ENCODE data around the gene MAP4.
"Not testable (repeated sequence)": the region's sequence is repeated elsewhere in the genome, so short reads cannot be mapped to it uniquely, and the experiment has no call there.

The MAP4 gene

DNA sequence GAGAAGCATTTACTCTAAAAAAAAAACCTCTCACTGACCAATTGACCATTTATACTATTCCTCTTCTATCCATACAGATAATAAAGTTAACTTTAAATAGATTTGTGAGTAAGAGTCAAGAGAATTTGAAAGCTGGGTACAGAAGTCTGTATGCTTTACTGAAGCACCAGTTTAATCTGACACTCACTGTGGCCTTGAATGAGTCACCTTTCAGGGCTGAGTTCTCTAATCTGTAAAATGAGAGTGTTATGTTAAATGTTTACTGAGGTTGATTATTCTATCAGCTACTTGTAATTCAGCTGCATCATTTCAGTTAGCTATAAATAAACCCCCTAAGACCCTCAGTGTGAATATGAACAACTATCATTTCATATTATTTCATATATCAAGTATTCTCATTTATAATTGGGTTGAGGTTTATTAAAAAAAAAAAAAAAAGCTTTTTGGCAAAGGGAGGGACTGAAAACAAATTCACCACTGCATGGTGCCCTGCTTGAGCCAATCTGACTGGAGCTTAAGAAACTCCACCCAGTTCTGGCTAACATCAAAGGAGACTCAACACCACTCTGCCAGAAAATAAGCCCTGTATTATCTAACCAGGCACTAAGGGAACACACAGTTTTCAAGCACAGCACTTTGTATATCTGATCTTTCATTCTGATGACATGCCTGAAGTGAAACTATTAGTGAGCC is 2.8 kb downstream of the MAP4 start:
- no peak for DNase-seq (ENCODE audit: low read depth in 3 of 3)

DNA sequence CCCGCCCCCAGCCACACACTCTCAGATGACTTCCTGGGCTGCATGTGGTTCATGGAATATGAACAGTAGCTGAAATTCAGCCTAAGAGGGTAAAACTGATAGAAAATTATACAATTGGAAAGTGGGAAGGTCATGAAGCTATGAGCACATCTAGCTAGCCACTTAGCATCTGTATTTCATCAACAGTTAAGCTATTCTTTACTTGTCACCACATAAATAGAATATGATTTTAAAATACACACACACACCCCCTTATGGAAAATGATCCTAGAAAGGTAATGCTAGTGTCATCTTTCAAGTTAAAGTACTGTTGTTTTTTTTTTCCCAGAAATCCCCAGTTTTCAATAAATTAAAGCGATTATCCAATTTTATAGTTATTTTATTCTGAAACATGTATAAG is 3.6 kb downstream of the MAP4 start:
- no peak for DNase-seq (ENCODE audit: low read depth in 3 of 3)

DNA sequence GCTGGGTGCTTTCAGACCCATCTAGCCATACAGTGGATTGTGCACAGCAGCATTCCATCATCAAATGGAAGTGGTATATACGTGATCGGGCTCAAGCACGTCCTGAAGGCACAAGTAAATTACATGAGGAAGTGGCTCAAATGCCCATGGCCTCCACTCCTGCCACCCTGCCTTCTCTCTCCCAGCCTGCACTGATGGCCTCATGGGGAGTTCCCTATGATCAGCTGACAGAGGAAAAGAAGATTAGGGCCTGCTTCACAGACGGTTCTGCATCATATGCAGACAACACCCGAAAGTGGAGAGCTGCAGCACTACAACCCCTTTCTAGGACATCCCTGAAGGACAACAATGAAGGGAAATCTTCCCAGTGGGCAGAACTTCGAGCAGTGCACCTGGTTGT is 8.2 kb downstream of the MAP4 start:
- DNase-seq (ENCODE audit: low read depth in 3 of 3) = not testable (repeated sequence)

- not testable (repeated sequence) for DNase-seq (ENCODE audit: low read depth in 3 of 3)
Measured at GRCh38 chr3:48007361-48007760, 8.9 kb downstream of the MAP4 start.

GRCh38 chr3:48006794-48007193 is 9.4 kb downstream of the MAP4 start:
- not testable (repeated sequence) for DNase-seq (ENCODE audit: low read depth in 3 of 3)

DNA sequence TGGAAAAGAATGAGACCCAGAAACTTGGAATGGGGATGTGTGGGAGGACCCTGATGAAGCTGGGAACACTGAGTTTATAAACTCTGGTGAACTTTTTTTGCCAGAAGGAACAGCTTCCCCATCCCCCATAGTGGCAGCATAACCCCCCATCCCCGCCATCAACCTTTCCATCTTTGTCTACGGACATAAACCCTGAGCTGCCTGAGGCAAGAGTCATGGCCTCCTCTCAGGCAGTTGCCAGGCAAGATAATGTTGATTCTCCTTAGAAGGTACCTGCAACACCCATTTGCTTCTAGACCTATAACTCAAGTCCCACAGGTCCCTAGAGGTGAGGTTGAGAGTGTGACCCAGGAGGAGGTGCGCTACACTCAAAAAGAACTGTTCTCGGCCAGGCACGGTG is 11.5 kb downstream of the MAP4 start:
- no peak for DNase-seq (ENCODE audit: low read depth in 3 of 3)

GRCh38 chr3:48002787-48003186 is 13.4 kb downstream of the MAP4 start:
- no peak for DNase-seq (ENCODE audit: low read depth in 3 of 3)

DNA sequence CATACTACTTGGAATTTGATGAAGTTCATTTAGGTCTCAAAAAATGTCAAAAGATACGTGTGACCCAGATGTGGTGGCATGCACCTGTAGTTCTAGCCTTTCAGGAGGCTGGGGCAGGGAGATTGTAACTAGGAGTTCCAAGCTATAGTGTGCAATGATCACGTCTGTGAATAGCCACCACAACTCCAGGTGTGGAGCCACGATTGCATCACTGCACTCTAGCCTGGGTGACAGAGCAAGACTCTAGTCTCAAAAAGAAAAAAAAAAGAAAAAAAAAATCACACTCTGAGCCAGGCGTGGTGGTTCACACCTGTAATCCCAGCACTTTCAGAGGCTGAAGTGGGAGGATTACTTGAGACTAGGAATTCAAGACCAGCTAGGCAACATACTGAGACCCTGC is 14.2 kb downstream of the MAP4 start:
- no peak for DNase-seq (ENCODE audit: low read depth in 3 of 3)

DNA sequence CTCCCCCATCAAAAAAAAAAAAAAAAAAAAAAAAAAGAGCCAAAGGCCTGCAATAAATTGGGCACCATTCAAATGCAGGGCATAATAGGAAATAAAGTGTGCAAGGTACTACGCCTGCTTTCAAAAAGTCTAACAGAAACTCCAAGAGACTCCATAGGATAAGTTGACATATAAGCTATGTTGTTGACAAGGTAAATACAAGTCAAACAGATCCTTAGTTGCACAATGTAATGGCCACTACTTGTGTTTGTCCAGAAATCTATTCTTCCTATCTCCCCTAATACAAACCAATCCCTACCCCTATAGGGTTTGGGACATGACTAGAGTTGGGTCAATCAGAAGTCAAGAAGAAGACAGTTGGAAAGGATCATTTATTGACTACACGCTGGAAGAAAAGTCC is 16.0 kb downstream of the MAP4 start:
- no peak for DNase-seq (ENCODE audit: low read depth in 3 of 3)

DNA sequence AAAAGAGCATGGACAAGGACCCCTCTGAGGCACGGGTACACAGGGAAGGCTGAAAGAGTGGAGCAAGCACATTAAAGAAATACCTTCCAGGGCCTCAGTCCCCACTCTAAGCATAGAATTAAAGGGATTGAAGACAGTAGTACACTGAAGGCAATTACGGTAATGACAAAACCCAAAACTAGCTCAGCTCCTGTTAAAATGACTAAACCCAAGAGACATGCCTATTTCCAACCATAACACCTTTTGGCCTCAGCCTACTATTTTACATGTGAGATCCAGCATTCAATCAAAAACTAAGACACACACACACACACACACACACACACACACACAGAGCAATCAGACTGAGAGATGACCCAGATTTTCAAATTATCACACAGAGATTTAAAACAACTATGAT is 19.8 kb downstream of the MAP4 start:
- no peak for DNase-seq (ENCODE audit: low read depth in 3 of 3)

DNA sequence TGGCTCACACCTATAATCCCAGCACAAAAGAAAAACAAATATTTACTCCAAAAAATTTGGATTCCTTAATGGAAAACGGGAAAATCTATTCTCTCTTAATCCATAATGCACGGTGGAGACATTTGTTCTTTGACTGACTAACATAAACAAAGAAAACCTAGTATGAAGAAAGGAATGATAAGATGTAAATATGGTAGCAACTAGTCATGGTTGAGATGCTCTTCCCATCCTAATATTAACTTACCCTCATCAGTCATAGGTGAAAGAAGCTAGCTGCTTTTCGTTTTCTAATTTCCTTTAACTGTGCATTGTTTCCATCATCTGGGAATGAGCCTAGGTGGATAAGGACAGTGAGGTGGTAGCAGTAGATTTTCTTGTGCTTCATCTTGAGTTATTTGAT is 22.0 kb downstream of the MAP4 start:
- no peak for DNase-seq (ENCODE audit: low read depth in 3 of 3)

- no peak for DNase-seq (ENCODE audit: low read depth in 3 of 3)
Measured at GRCh38 chr3:47991341-47991740, 24.9 kb downstream of the MAP4 start.

DNA sequence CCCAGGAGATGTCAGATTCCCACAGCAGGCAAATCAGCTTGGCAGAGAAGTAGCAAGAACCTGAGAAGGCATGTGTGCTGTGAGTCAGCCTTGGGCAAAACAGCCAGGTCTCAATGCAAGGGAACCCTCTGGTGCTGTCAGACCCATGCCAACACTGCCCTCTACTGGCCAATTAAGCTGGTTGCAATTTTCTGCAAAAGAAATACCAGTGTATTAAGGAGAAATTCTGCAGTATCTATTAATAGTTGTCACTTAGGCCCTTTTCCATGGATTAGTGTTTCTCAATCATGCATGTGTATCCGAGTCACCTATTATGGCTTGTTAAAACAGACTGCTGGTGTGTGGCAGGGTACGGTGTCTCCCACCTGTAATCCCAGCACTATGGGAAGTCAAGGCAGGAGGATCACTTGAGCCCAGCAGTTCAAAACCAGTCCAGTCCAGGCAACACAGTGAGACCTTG is 26.2 kb downstream of the MAP4 start:
- DNase-seq (ENCODE audit: low read depth in 3 of 3) = peak; percentile 49 to 66 (median 57)

GRCh38 chr3:47985381-47985780 is 30.8 kb downstream of the MAP4 start:
- DNase-seq (ENCODE audit: low read depth in 3 of 3) = no peak

DNA sequence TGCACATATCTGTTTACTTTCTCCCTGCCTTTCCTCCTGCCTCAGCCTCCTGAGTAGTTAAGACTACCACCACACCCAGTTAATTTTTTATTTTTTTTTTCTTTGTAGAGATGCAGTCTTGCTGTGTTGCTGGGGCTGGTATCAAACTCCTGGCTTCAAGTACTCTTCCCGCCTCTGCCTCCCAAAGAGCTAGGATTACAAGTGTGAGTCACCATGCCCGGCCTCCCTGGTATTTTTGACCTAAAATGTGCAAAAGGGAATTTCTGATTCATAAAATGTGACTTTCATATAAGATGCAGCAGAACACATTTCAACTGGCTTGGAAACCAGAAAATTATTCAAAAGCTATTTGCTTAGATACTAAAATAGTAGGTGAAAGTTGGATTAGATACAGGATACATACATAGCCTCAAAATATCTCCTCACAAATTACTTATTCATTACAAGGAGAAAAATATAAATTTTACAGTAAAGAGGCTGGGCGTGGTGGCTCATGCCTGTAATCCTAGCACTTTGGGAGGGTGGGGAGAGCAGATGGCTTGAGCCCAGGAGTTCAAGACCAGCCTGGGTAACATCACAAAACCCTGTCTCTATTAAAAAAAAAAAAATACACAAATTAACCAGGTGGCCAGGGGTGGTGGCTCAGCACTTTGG is 32.0 kb downstream of the MAP4 start:
- DNase-seq (ENCODE audit: low read depth in 3 of 3) = no peak

- DNase-seq (ENCODE audit: low read depth in 3 of 3) = no peak
Measured at GRCh38 chr3:47980795-47981194, 35.4 kb downstream of the MAP4 start.

GRCh38 chr3:47979070-47979469 is 37.1 kb downstream of the MAP4 start:
- no peak for DNase-seq (ENCODE audit: low read depth in 3 of 3)

DNA sequence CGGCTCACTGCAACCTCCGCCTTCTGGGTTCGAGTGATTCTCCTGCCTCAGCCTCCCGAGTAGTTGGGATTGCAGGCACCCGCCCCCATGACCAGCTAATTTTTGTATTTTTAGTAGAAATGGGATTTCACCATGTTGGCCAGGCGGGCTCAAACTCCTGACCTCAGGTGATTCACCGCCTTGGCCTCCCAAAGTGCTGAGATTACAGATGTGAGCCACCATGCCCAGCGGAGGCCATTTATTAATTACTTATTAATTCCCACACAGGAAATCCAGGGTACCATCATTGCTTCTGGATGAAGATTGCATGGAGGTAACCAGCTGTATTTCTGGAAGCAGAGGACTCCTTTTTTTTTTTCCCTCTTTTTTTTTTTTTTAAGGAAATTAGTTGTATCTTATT is 37.8 kb downstream of the MAP4 start:
- no peak for DNase-seq (ENCODE audit: low read depth in 3 of 3)

DNA sequence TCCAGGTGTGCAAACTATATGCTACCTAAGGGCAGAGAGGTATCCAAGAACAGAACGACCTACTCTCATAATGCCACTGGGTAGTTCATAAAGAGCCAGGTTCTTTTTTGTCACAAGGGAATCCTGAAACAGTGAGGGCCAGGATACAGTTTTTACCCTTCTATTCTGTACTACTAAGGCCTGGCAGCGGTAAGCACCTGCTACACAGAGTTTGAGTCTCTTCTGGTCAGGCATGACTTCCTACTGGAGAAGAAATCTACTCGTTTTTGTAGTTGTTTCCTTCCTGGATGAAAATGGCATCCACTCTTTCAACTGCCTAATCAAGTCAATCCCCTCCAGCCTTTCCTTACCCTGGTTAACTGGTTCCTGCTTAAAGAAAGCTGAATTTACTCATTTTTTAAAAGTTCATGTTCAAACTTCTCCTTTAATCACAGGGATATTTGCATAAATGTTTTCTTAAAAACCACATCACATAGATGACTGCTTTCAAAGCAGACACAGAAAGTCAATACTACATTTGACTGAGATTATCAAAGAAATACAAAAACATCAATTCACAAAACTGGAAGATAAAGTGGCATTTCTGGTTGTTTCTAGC is 40.0 kb downstream of the MAP4 start:
- DNase-seq (ENCODE audit: low read depth in 3 of 3) = no peak

DNA sequence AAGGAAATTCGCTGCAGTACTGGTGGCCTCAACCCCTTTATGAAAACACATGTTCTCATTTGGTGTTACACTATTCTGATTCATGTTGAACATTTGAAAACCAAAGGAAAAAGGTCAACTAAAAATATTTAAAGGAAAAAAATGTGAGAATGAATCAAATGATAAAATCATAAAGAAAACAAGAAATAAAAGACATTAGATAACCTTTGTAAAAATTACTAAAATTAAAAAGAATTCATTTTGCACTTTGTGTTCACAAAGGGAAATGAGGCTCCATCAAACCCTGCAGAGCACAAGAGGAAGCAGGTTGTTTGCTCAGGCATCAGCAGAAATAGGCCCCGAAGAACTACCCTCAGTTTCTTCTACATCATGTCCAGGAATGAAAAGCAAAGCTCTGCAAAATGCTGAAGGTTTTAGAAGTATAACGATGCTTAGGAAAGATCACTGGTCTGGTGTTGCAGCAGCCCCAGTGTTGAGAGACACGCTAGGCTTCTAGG is 41.2 kb downstream of the MAP4 start:
- no peak for DNase-seq (ENCODE audit: low read depth in 3 of 3)

- no peak for DNase-seq (ENCODE audit: low read depth in 3 of 3)
Measured at GRCh38 chr3:47971081-47971480, 45.1 kb downstream of the MAP4 start.

- DNase-seq (ENCODE audit: low read depth in 3 of 3) = no peak
Measured at GRCh38 chr3:47964740-47965139, 51.5 kb downstream of the MAP4 start.
